Endothelial cell of umbilical vein (primary cell): Measurements from ENCODE around the gene RFNG. TPM values are rescaled to one million over a fixed set of nuclear protein-coding genes. Genes with fewer than 3 reads are reported as not detected.

Experiments
- BruUV-seq: library from RNA; stranded (reverse); fragments of 400-500 nt; replicated peaks from 2 replicates; lab custom pipeline; 2021; lab: Mats Ljungman, UMichigan
- CTCF ChIA-PET: fragments of 300-600, 350-600 bp; sonication (Branson Sonifier 250); formaldehyde crosslinking; loops from one replicate; lab custom pipeline; 2021; ENCODE audit warnings: antibody characterized with exemption, inconsistent platforms; lab: Charles Lee
- POLR2A ChIA-PET: fragments of 300-600, 350-600 bp; sonication (Branson Sonifier 250); formaldehyde crosslinking; loops from one replicate; lab custom pipeline; 2021; ENCODE audit warnings: antibody characterized with exemption, inconsistent platforms; lab: Charles Lee
- DNase-seq: peaks from one replicate; pipeline ENCODE4 v3.0.0-alpha.2; 2011; ENCODE audit warnings: low read depth, low spot score
- FAIRE-seq: peaks from 2 replicates; lab custom pipeline; 2011; peaks lifted over from hg19 to GRCh38; lab: Jason Lieb, UNC
- H2AFZ ChIP-seq: 2 replicates; pipeline ENCODE4 v1.6.0; 2012; ENCODE audit warnings: low read depth, low read length, control low read depth, inconsistent platforms
- H3K27ac ChIP-seq: 2 replicates; pipeline ENCODE4 v1.5.1; 2011; ENCODE audit warnings: low read depth, mild to moderate bottlenecking, control low read depth, low read length, moderate library complexity; ENCODE audit not compliant: insufficient read depth
- H3K27me3 ChIP-seq, 2 experiments: 2 replicates each; pipeline versions ENCODE4 v1.6.0 to v1.6.1; 2011; ENCODE audit warnings: low read length in 2 of 2, mixed read lengths in 1 of 2; ENCODE audit not compliant: control insufficient read depth in 2 of 2, insufficient read depth in 2 of 2
- H3K36me3 ChIP-seq, 2 experiments: 2 replicates in 1 of 2; 3 replicates in 1 of 2; pipeline ENCODE4 v1.5.1; 2011; ENCODE audit warnings: low read length in 2 of 2, mild to moderate bottlenecking in 1 of 2, moderate library complexity in 1 of 2; ENCODE audit not compliant: control insufficient read depth in 2 of 2, insufficient read depth in 2 of 2; ENCODE audit errors: extremely low read depth in 1 of 2
- H3K4me1 ChIP-seq: 3 replicates; pipeline ENCODE4 v1.5.1; 2011; ENCODE audit warnings: mild to moderate bottlenecking, low read length; ENCODE audit not compliant: control insufficient read depth, insufficient read depth; ENCODE audit errors: extremely low read depth
- H3K4me2 ChIP-seq: 2 replicates; pipeline ENCODE4 v1.6.1; 2011; ENCODE audit warnings: low read length, control low read depth, mixed read lengths; ENCODE audit not compliant: insufficient read depth
- H3K4me3 ChIP-seq, 3 experiments: fragments of 200-600 bp in 1 of 3; sonication (generic), shearing (Covaris generic) in 1 of 3; replicated peaks in 1 of 3; 2 replicates each; pipeline ENCODE4 v1.5.1; 2011 to 2016; ENCODE audit warnings: control low read depth in 3 of 3, low read length in 3 of 3, mild to moderate bottlenecking in 2 of 3, inconsistent platforms in 1 of 3, low read depth in 1 of 3, moderate library complexity in 1 of 3; ENCODE audit not compliant: insufficient read depth in 1 of 3
- H3K79me2 ChIP-seq: 2 replicates; pipeline ENCODE4 v1.6.0; 2012; ENCODE audit warnings: low read length, inconsistent platforms; ENCODE audit not compliant: control insufficient read depth, insufficient read depth
- H3K9ac ChIP-seq: replicated peaks from 2 replicates; pipeline ENCODE3; 2011; ENCODE audit warnings: low read length, control low read depth; ENCODE audit not compliant: insufficient read depth; ENCODE audit errors: extremely low read depth
- H3K9me1 ChIP-seq: replicated peaks from 3 replicates; pipeline ENCODE4 v1.6.0; 2011; ENCODE audit warnings: mild to moderate bottlenecking, low read length; ENCODE audit not compliant: control insufficient read depth, insufficient read depth; ENCODE audit errors: extremely low read depth
- H3K9me3 ChIP-seq: replicated peaks from 2 replicates; pipeline ENCODE4 v1.5.1; 2012; ENCODE audit warnings: low read length, inconsistent platforms; ENCODE audit not compliant: control insufficient read depth, insufficient read depth
- H4K20me1 ChIP-seq: replicated peaks from 2 replicates; pipeline ENCODE3; 2011; ENCODE audit warnings: mild to moderate bottlenecking, low read length; ENCODE audit not compliant: control insufficient read depth, insufficient read depth; ENCODE audit errors: extremely low read depth
- CTCF ChIP-seq, 2 donors: IDR thresholded peaks; 1 replicate in 1 of 2; 2 replicates in 1 of 2; pipeline ENCODE4 v1.5.1; 2011; ENCODE audit warnings: low read length in 2 of 2, mild to moderate bottlenecking in 2 of 2, moderate library complexity in 2 of 2, control low read depth in 1 of 2, inconsistent platforms in 1 of 2, low read depth in 1 of 2; ENCODE audit not compliant: insufficient read depth in 1 of 2; ENCODE audit errors: extremely low read depth in 1 of 2
- EZH2 ChIP-seq: IDR thresholded peaks from 2 replicates; pipeline ENCODE4 v1.6.1; 2012; ENCODE audit warnings: borderline replicate concordance, low read depth, mild to moderate bottlenecking, moderate library complexity, low read length, inconsistent platforms; ENCODE audit not compliant: severe bottlenecking
- FOS ChIP-seq: IDR thresholded peaks from 2 replicates; pipeline ENCODE4 v1.6.1; 2011; ENCODE audit warnings: mild to moderate bottlenecking, low read length, moderate library complexity, borderline replicate concordance; ENCODE audit not compliant: insufficient read depth
- GATA2 ChIP-seq: IDR thresholded peaks from 2 replicates; pipeline ENCODE4 v1.7.0; 2011; ENCODE audit warnings: low read depth, mild to moderate bottlenecking, moderate library complexity, mixed read lengths, low read length; ENCODE audit not compliant: insufficient read length, insufficient read depth
- JUN ChIP-seq: IDR thresholded peaks from 2 replicates; pipeline ENCODE4 v1.6.1; 2011; ENCODE audit warnings: borderline replicate concordance, low read depth; ENCODE audit not compliant: insufficient read length, insufficient read depth
- MAX ChIP-seq: IDR thresholded peaks from 2 replicates; pipeline ENCODE4 v1.6.1; 2011; ENCODE audit not compliant: insufficient read depth, insufficient read length
- MYC ChIP-seq: IDR thresholded peaks from one replicate; pipeline ENCODE4 v1.6.1; 2011; ENCODE audit warnings: mild to moderate bottlenecking, low read depth, low read length
- POLR2A ChIP-seq: IDR thresholded peaks from 2 replicates; pipeline ENCODE4 v1.6.1; 2012; ENCODE audit warnings: low read depth, mild to moderate bottlenecking, control low read depth, low read length
- POLR2AphosphoS5 ChIP-seq: IDR thresholded peaks from 2 replicates; pipeline ENCODE4 v1.6.1; 2012; ENCODE audit warnings: low read depth, mild to moderate bottlenecking, control low read depth, low read length, moderate library complexity; ENCODE audit not compliant: insufficient read depth
- dilution Hi-C: fragments of 300-500 bp; cut with MboI; formaldehyde crosslinking; loops from one replicate; pipeline ENCODE4 v1.15.0; 2019; ENCODE audit warnings: low sequenced_read_pairs; ENCODE audit not compliant: extremely low pct_ligation_motif_present
- intact Hi-C: fragments of 100-400 bp; cut with micrococcal nuclease; formaldehyde crosslinking; loops from one replicate; pipeline ENCODE4 v1.10.0; 2022
- polyA plus RNA-seq, 4 experiments: library from polyadenylated mRNA; depleted of rRNA in 3 of 4; stranded (reverse) in 3 of 4; unstranded in 1 of 4; fragments of >200 nt; gene quantifications; 2 replicates each; pipeline versions ENCODE4 v1.2.1 to v1.2.3, GENCODE V29; 2011 to 2012; ENCODE audit warnings: missing spikeins in 1 of 4
- total RNA-seq: library from RNA; stranded (reverse); gene quantifications from 2 replicates; pipeline ENCODE4 v1.2.3, GENCODE V29; 2021

Gene RFNG
- total and polyA plus RNA-seq, 2 donors (not counting 3 experiments of a cell fraction or from before 2014, with no cell fraction given): 33.7 to 40.0 TPM

GRCh38 chr17:82082456-82082855 is 30.8 kb upstream of the RFNG start:
- Histone ChIP-seq H3K4me3 (no peak overlapping the region), H4K20me1 (no peaks in the 10 kb centered on the region), H3K79me2 (peaks cover 3% of the 10 kb centered on the region), H3K9me1 (no peaks in the 10 kb centered on the region), H3K4me2 (no peak overlapping the region), H3K36me3 (peaks cover 40 to 73% of the 10 kb centered on the region in 2 experiments), H3K27ac (no peak overlapping the region), H3K27me3 (no peaks in the 10 kb centered on the region), H3K4me1 (no peaks in the 10 kb centered on the region), H3K9ac (no peak overlapping the region), H2AFZ (no peak overlapping the region), H3K9me3 (no peaks in the 10 kb centered on the region)
- no peak for DNase-seq
- ChIA-PET POLR2A (no interaction called here), CTCF (no interaction called here)
- no peak for FAIRE-seq
- intact Hi-C loops (no loop called here), dilution Hi-C loops (no loop called here)
- TF ChIP-seq FOS (no peak), POLR2AphosphoS5 (no peak), JUN (no peak), GATA2 (no peak), MAX (no peak)
- BruUV-seq: no TSS peak

GRCh38 chr17:82081966-82082365 is 30.4 kb upstream of the RFNG start:
- Histone ChIP-seq H3K9me3 (no peaks in the 10 kb centered on the region), H3K9ac (no peak overlapping the region), H3K9me1 (no peaks in the 10 kb centered on the region), H3K79me2 (peaks cover 3% of the 10 kb centered on the region), H3K27me3 (no peaks in the 10 kb centered on the region), H3K4me2 (no peak overlapping the region), H4K20me1 (no peaks in the 10 kb centered on the region), H3K27ac (no peak overlapping the region), H2AFZ (no peak overlapping the region), H3K36me3 (peaks cover 38 to 68% of the 10 kb centered on the region in 2 experiments), H3K4me3 (no peak overlapping the region), H3K4me1 (no peaks in the 10 kb centered on the region)
- ChIA-PET POLR2A (no interaction called here), CTCF (no interaction called here)
- DNase-seq (no peak), FAIRE-seq (no peak)
- no TSS peak for BruUV-seq
- intact Hi-C loops: no loop called here
- TF ChIP-seq EZH2 (no peak), CTCF (IDR thresholded peaks at IDR 0.05; ENCODE audit: extremely low read depth in 1 of 2, insufficient read depth in 1 of 2, low read depth in 1 of 2, low read length in 2 of 2) (no peak), GATA2 (no peak), POLR2AphosphoS5 (no peak), FOS (no peak), MYC (no peak), MAX (no peak), POLR2A (no peak), JUN (no peak)
- dilution Hi-C loops: no loop called here
